ENCODE results near the gene EXOC1.
"Not testable (repeated sequence)": the region's sequence is repeated elsewhere in the genome, so short reads cannot be mapped to it uniquely, and the experiment has no call there.

The EXOC1 gene

GRCh38 chr4:55853484-55854046 lies at the start of gene EXOC1:
TSS of gene EXOC1 (plus strand) at chr4:55853648. CDS start at chr4:55858324, 4,676 bp downstream.
- peak; percentile 31 for DNase-seq (ENCODE audit: low spot score)

GRCh38 chr4:55807556-55807955 lies 45.9 kb upstream of the EXOC1 start:
- no peak for DNase-seq (ENCODE audit: low spot score)

GRCh38 chr4:55808186-55808585 lies 45.3 kb upstream of the EXOC1 start:
- DNase-seq (ENCODE audit: low spot score), result no peak

- no peak for DNase-seq (ENCODE audit: low spot score)
Measured at GRCh38 chr4:55808632-55809031, 44.8 kb upstream of the EXOC1 start.

GRCh38 chr4:55817691-55818090 lies 35.8 kb upstream of the EXOC1 start:
- no peak for DNase-seq (ENCODE audit: low spot score)

GRCh38 chr4:55819634-55820033 lies 33.8 kb upstream of the EXOC1 start, which contains the start of gene EXOC1L:
TSS of gene EXOC1L (plus strand) at chr4:55819790. CDS start at chr4:55820027, 237 bp downstream.
- no peak for DNase-seq (ENCODE audit: low spot score)

- DNase-seq (ENCODE audit: low spot score), result no peak
Measured at GRCh38 chr4:55820279-55820678, 33.2 kb upstream of the EXOC1 start.

GRCh38 chr4:55822329-55822728 lies 31.1 kb upstream of the EXOC1 start:
- DNase-seq (ENCODE audit: low spot score), result no peak

- no peak for DNase-seq (ENCODE audit: low spot score)
Measured at GRCh38 chr4:55824865-55825264, 28.6 kb upstream of the EXOC1 start.

GRCh38 chr4:55826986-55827385 lies 26.5 kb upstream of the EXOC1 start:
- DNase-seq (ENCODE audit: low spot score), result no peak

- no peak for DNase-seq (ENCODE audit: low spot score)
Measured at GRCh38 chr4:55827582-55827981, 25.9 kb upstream of the EXOC1 start.

GRCh38 chr4:55830048-55830447 lies 23.4 kb upstream of the EXOC1 start:
- no peak for DNase-seq (ENCODE audit: low spot score)

- DNase-seq (ENCODE audit: low spot score), result no peak
Measured at GRCh38 chr4:55830716-55831115, 22.7 kb upstream of the EXOC1 start.

GRCh38 chr4:55834086-55834795 lies 19.2 kb upstream of the EXOC1 start:
- no peak for DNase-seq (ENCODE audit: low spot score)

- DNase-seq (ENCODE audit: low spot score), result no peak
Measured at GRCh38 chr4:55837903-55838302, 15.5 kb upstream of the EXOC1 start.

GRCh38 chr4:55838356-55838755 lies 15.1 kb upstream of the EXOC1 start:
- no peak for DNase-seq (ENCODE audit: low spot score)

- DNase-seq (ENCODE audit: low spot score), result no peak
Measured at GRCh38 chr4:55838952-55839351, 14.5 kb upstream of the EXOC1 start.

- DNase-seq (ENCODE audit: low spot score), result no peak
Measured at GRCh38 chr4:55840956-55841355, 12.5 kb upstream of the EXOC1 start.

GRCh38 chr4:55841373-55842239 lies 11.8 kb upstream of the EXOC1 start:
- not testable (repeated sequence) for DNase-seq (ENCODE audit: low spot score)

- DNase-seq (ENCODE audit: low spot score), result not testable (repeated sequence)
Measured at GRCh38 chr4:55842312-55842711, 11.1 kb upstream of the EXOC1 start.

- DNase-seq (ENCODE audit: low spot score), result no peak
Measured at GRCh38 chr4:55849724-55850123, 3.7 kb upstream of the EXOC1 start.

GRCh38 chr4:55851885-55852284 lies 1.6 kb upstream of the EXOC1 start:
- DNase-seq (ENCODE audit: low spot score), result no peak

GRCh38 chr4:55854129-55854528 lies 681 bp downstream of the EXOC1 start:
- DNase-seq (ENCODE audit: low spot score), result no peak
